ENCODE measurements around the gene TNFSF10. TPM values are rescaled to one million over a fixed set of nuclear protein-coding genes. Genes with fewer than 3 reads are reported as not detected.

The TNFSF10 gene
- polyA plus RNA-seq, 1 of the 3 experiments (the other 2 are of a cell fraction): 0.10 TPM

DNA sequence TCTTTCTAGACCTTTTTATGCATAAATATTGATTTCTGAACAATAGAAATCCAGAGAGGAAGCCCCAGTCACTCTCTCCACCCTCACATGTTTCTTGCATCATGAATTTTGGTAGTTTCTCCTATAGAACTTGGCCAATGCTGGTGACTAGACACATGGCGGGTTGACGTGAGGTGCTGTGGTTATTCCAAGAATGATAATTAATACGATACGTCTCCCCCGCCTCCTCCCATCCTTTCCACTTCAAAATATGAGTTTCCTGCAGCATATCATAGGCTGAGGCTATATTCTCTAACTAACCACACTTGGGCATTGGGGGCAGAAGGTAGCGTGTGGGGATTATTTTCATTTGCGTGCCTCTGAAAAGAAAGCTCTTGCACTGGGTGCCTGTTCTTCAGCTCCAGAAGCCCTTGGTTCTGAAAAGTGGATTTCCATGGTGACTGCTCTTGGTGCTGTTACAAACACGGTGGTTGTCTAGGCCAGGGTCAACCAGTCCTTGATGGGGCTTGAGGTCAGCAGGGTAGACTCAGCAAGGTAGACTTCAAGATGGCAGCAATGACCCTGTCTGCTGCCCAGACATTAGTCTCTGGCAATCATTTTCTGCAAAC, 5.3 kb downstream of the TNFSF10 start:
- no peak overlapping the region for H3K27ac ChIP-seq (ENCODE audit: low read depth in 2 of 2, low read length in 1 of 2)
- no peak overlapping the region for H3K4me2 ChIP-seq
- DNase-seq: no peak
- H3K36me3 ChIP-seq (replicated peaks in 1 of 2; ENCODE audit: control insufficient read depth in 1 of 2, insufficient read depth in 2 of 2, low read length in 1 of 2): no peaks in the 10 kb centered on the region
- no peak overlapping the region for H3K9ac ChIP-seq
- POLR2A ChIA-PET: no interaction called here
- H3F3A ChIP-seq (replicated peaks; ENCODE audit: insufficient read depth): no peaks in the 10 kb centered on the region
- H2AFZ ChIP-seq (ENCODE audit: low read depth): no peak overlapping the region
- no peak for TF ChIP-seq TEAD4 (IDR thresholded peaks at IDR 0.05; ENCODE audit: borderline replicate concordance, insufficient read depth)
- no peak for TF ChIP-seq POLR2AphosphoS5 (IDR thresholded peaks at IDR 0.05; ENCODE audit: low read depth, low read length)
- CTCF ChIA-PET: no interaction called here
- no peaks in the 10 kb centered on the region for H3K9me3 ChIP-seq
- H3K27me3 ChIP-seq (ENCODE audit: insufficient read depth): no peaks in the 10 kb centered on the region
- H3K4me1 ChIP-seq (ENCODE audit: control insufficient read depth in 1 of 2, insufficient read depth in 2 of 2, low read depth in 1 of 2, low read length in 1 of 2): no peaks in the 10 kb centered on the region; a peak in 2 of 4 replicates
- no peaks in the 10 kb centered on the region for H3K79me2 ChIP-seq (ENCODE audit: insufficient read depth)
- H3K9me2 ChIP-seq: no peaks in the 10 kb centered on the region
- WGBS (ENCODE audit: low lambda C conversion rate): 85% methylated on average over 8 of the region's 8 CpGs
- H3K4me3 ChIP-seq (ENCODE audit: low read depth in 2 of 2, low read length in 1 of 2): no peak overlapping the region
- no peaks in the 10 kb centered on the region for H4K20me1 ChIP-seq (ENCODE audit: insufficient read depth)

DNA sequence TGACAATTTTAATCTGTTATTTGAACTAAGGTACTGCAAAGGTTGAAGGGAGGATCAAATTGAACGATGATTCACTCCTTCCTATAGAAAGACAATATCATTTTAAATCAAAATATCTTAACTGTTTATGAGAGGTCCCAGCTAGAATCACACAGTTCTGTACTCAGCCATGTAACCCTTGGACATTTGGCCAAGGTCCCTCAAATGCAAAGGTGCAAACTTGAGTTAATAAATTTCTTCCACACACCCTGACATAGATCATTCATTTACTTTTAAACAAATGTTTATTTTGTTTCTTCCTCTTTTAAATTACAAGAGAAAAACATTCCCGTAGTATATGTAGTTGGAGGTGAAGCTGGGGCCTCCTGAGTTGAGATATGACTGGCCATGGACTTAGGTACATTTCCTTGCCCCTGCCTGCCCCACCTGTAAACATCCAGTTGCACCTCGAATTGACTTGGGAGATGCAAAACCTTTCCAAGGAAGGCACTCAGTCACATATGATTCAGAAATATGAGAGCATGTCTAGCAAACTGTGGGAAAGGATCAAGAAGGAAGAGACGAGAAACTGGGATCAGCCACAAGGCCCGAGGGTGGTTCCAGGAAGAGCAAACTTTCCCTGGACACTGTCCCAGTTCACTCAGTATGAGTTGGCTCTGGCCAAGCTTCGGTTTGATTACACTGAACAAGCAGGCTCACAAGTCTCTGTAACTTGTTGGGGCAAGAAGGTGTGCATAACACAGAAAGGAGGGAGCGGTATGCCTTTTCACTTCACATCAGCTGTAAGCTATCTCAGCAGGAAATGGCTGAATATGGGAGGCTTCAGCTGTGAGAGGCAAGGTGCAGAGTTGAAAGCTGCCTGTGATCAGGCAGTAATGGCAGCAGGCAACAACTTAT, 6.7 kb downstream of the TNFSF10 start:
- ChIA-PET POLR2A (no interaction called here), CTCF (interaction anchor here (0.7 kb wide), 1 partner anchor 128 kb away, joined by 3 read pairs; no protein-coding TSS in a partner anchor)
- Histone ChIP-seq H3K9me3 (no peaks in the 10 kb centered on the region), H3K79me2 (ENCODE audit: insufficient read depth) (no peaks in the 10 kb centered on the region), H3K4me1 (ENCODE audit: control insufficient read depth in 1 of 2, insufficient read depth in 2 of 2, low read depth in 1 of 2, low read length in 1 of 2) (no peaks in the 10 kb centered on the region; a peak in 2 of 4 replicates), H3K27me3 (ENCODE audit: insufficient read depth) (no peaks in the 10 kb centered on the region), H3K4me2 (0 out of 2 replicates have a peak overlapping the region, but pooled peaks have one; percentile 3), H3K4me3 (ENCODE audit: low read depth in 2 of 2, low read length in 1 of 2) (no peak overlapping the region), H3K9ac (no peak overlapping the region), H3F3A (replicated peaks; ENCODE audit: insufficient read depth) (no peaks in the 10 kb centered on the region), H3K36me3 (replicated peaks in 1 of 2; ENCODE audit: control insufficient read depth in 1 of 2, insufficient read depth in 2 of 2, low read length in 1 of 2) (no peaks in the 10 kb centered on the region), H2AFZ (ENCODE audit: low read depth) (peak overlapping the region; percentile 67), H3K27ac (ENCODE audit: low read depth in 2 of 2, low read length in 1 of 2) (0 out of 4 replicates have a peak overlapping the region, but pooled peaks of 1 of the 2 experiments have one; percentile 4), H3K9me2 (no peaks in the 10 kb centered on the region), H4K20me1 (ENCODE audit: insufficient read depth) (no peaks in the 10 kb centered on the region)
- WGBS (ENCODE audit: low lambda C conversion rate): 64% methylated on average over 7 of the region's 7 CpGs
- TF ChIP-seq, protein P1, sequence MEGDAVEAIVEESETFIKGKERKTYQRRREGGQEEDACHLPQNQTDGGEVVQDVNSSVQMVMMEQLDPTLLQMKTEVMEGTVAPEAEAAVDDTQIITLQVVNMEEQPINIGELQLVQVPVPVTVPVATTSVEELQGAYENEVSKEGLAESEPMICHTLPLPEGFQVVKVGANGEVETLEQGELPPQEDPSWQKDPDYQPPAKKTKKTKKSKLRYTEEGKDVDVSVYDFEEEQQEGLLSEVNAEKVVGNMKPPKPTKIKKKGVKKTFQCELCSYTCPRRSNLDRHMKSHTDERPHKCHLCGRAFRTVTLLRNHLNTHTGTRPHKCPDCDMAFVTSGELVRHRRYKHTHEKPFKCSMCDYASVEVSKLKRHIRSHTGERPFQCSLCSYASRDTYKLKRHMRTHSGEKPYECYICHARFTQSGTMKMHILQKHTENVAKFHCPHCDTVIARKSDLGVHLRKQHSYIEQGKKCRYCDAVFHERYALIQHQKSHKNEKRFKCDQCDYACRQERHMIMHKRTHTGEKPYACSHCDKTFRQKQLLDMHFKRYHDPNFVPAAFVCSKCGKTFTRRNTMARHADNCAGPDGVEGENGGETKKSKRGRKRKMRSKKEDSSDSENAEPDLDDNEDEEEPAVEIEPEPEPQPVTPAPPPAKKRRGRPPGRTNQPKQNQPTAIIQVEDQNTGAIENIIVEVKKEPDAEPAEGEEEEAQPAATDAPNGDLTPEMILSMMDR (IDR thresholded peaks at IDR 0.05): no peak
- TF ChIP-seq, protein P2, sequence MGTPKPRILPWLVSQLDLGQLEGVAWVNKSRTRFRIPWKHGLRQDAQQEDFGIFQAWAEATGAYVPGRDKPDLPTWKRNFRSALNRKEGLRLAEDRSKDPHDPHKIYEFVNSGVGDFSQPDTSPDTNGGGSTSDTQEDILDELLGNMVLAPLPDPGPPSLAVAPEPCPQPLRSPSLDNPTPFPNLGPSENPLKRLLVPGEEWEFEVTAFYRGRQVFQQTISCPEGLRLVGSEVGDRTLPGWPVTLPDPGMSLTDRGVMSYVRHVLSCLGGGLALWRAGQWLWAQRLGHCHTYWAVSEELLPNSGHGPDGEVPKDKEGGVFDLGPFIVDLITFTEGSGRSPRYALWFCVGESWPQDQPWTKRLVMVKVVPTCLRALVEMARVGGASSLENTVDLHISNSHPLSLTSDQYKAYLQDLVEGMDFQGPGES (IDR thresholded peaks at IDR 0.05; ENCODE audit: low read depth, low read length): no peak
- TF ChIP-seq, protein P3, sequence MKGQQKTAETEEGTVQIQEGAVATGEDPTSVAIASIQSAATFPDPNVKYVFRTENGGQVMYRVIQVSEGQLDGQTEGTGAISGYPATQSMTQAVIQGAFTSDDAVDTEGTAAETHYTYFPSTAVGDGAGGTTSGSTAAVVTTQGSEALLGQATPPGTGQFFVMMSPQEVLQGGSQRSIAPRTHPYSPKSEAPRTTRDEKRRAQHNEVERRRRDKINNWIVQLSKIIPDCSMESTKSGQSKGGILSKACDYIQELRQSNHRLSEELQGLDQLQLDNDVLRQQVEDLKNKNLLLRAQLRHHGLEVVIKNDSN (IDR thresholded peaks at IDR 0.05; ENCODE audit: borderline replicate concordance, low read depth): no peak
- no peak for TF ChIP-seq RFX5 (IDR thresholded peaks at IDR 0.05; ENCODE audit: low read length)
- no peak for TF ChIP-seq CHD2 (IDR thresholded peaks at IDR 0.05; ENCODE audit: low read length, partially characterized antibody)
- TF ChIP-seq FOXJ3 (CRISPR knock-in tag; IDR thresholded peaks at IDR 0.05): no peak
- no peak for TF ChIP-seq SMC3 (IDR thresholded peaks at IDR 0.05; ENCODE audit: low read depth, low read length)
- no peak for TF ChIP-seq MXI1 (IDR thresholded peaks at IDR 0.05; ENCODE audit: low read depth, low read length)
- no peak for TF ChIP-seq TAF1 (IDR thresholded peaks at IDR 0.05; ENCODE audit: borderline replicate concordance, low read depth, low read length)
- TF ChIP-seq NFIC (IDR thresholded peaks at IDR 0.05; ENCODE audit: borderline replicate concordance): no peak
- TF ChIP-seq, protein P4, sequence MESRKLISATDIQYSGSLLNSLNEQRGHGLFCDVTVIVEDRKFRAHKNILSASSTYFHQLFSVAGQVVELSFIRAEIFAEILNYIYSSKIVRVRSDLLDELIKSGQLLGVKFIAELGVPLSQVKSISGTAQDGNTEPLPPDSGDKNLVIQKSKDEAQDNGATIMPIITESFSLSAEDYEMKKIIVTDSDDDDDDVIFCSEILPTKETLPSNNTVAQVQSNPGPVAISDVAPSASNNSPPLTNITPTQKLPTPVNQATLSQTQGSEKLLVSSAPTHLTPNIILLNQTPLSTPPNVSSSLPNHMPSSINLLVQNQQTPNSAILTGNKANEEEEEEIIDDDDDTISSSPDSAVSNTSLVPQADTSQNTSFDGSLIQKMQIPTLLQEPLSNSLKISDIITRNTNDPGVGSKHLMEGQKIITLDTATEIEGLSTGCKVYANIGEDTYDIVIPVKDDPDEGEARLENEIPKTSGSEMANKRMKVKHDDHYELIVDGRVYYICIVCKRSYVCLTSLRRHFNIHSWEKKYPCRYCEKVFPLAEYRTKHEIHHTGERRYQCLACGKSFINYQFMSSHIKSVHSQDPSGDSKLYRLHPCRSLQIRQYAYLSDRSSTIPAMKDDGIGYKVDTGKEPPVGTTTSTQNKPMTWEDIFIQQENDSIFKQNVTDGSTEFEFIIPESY (IDR thresholded peaks at IDR 0.05; ENCODE audit: borderline replicate concordance, low read depth): no peak
- no peak for TF ChIP-seq EZH2phosphoT487 (IDR thresholded peaks at IDR 0.05; ENCODE audit: borderline replicate concordance, low read depth)
- no peak for TF ChIP-seq GATA2 (CRISPR knock-in tag; IDR thresholded peaks at IDR 0.05)
- DNase-seq: no peak
